Right forelimb (tissue), 1 donor: ENCODE results near the gene KDM6A.
"Not testable (repeated sequence)": the region's sequence is repeated elsewhere in the genome, so short reads cannot be mapped to it uniquely, and the experiment has no call there.

Source experiments
- DNase-seq: peaks from one replicate; pipeline ENCODE4 v3.0.0-alpha.2; 2018

The KDM6A gene

DNA sequence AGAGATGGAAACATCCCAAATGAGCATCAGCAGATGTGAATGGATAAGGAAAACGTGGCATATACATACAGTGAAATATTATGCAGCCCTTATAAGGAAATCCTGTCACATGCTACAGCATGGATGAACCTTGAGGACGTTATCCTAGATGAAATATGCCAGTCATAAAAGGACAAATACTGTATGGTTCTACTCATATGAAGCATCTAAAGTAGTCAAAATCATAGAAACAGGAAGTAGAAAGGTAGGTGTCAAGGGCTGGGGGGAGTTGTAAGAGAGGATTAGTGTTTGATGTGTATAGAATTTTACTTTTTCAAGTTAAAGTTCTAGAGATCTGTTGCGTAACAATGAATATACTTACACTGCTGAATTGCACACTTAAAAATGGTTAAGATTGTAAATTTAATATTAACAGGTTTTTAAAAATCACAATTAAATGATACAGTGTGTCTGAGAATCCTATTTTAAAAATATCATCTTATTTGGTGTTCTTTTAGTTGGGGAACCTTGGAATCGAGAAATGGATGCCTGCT is 58.5 kb downstream of the KDM6A start:
- no peak for DNase-seq

DNA sequence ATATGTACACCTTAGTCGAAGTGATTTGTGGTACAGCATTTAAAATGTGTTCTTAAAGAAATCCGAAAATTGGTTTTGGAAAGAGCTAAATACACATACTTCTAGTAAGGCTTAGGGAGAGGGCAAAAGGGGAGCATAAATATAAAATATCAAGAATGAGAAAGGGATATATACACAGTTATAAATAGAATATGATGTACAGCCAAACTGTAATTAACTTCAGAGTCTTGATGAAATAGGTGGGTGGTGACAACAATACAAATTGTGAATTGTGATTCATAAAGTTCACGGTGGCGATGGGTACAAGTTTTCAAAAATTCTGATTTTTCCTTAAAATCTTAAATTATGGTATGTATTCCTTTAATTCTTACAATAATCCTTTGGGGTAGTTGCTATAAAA is 62.2 kb downstream of the KDM6A start:
- no peak for DNase-seq

DNA sequence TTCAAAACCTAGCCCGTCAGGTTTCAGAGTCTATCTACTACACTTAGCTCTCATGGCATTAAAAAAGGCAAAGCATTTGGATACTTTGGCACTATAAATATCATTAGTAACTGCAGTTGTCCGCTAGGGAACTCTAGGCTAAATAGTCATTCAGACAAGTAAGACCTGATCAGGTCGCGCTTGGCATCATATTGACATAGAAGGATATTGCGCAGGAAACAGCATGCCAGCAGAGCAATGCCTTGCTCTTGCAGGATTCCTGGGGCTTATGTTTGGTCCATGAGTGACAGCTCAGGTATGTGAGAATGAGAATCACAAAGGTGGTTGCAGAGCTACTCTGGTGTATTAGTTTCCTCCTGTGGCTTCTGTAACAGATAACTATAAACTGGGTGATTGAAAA is 62.7 kb downstream of the KDM6A start:
- no peak for DNase-seq

DNA sequence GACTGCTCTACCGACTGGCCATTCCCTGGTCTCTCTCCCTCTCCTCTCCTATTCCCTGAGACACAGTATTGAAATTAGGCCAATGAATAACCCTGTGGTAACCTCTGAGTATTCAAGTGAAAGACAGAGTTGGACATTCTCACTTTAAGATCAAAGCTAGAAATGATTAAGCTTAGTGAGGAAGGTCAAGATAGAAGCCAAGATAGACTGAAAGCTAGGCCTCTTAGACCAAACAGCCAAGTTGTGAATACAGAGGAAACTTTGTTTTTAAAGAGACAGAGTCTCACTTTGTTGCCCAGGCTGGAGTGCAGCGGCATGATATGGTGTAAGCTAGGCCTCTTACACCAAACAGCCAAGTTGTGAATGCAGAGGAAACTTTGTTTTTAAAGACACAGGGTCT is 64.6 kb downstream of the KDM6A start:
- DNase-seq: no peak

DNA sequence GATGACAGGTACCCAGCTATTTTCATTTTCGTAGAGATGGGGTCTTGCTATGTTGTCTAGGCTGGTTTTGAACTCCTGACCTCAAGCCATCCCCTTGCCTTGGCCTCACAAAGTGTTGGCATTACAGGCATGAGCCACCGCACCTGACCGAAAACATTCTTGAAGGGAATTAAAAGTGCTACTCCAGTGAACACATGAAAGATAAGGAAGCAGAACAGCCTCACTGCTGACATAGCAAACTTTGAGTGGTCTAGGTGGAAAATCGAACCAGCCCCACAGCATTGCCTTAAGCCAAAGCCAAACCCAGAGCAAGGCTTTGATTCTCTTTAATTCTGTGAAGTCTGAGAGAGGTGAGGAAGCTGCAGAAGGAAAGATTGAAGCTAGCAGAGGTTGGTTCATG is 65.1 kb downstream of the KDM6A start:
- no peak for DNase-seq

DNA sequence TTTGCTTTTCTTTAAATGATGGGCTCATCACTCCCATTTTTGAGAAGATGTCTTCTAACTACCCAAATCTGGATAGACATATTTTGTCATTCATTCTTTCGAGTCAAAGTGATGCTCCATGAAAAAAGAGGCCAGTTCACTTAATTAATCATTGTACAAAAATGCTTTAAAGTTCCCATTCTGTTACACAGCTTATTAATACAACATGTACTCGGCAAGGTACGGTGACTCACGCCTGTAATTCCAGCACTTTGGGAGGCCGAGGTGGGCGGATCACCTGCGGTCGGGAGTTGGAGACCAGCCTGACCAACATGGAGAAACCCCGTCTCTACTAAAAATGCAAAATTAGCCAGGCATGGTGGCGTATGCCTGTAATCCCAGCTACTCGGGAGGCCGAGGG is 67.6 kb downstream of the KDM6A start:
- DNase-seq: not testable (repeated sequence)

DNA sequence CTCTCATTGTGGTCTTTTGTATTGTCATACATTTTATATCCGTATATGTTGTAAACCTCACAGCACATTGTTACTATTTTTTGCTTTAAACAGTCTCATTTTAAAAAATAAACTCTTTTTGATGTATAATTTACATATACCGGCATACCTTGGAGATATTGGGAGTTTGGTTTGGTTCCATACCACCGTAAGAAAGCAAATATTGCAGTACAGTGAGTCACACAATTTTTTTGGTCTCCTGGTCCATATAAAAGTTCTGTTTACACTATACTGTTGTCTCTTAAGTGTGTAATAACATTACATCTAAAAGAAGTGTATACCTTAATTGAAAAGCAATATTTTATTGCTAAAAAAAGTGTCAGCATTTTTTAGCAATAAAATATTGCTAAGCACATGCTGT is 70.0 kb downstream of the KDM6A start:
- no peak for DNase-seq

DNA sequence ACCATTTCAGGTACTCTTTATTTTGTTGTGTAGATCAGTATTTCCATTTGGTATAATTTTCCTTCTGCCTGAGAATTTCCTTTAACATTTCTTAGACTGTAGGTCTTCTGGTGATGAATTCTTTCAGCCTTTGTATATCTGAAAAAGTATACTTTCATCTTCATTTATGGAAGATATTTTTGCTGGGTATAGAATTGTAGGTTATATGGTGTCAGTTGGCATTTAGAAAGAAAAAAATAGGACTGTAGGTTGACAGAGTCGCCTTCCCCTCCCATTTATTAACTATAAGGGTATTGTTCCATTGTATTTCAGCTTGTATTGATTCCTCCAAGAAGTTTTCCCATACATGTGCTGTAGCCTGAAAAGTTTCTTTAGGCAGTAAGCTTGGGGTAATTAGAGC is 71.9 kb downstream of the KDM6A start:
- no peak for DNase-seq

DNA sequence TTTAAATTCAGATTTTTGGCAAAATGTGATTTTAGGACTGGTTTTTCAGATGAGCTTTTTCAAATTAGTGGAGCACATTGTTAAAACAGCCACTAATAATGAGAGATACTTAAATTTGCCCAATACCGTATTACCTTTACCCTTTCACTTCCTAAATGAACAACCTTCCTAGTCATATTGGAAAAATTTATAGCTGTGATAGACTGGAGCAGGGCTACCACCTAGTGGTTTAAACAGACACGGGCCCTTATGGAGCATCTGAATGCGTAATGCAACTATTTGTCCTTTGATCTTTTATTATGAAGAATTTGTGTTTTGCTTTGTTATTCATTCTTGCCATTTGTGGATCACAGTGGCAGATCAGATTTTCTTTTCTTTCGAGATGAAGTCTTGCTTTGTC is 72.7 kb downstream of the KDM6A start:
- no peak for DNase-seq

DNA sequence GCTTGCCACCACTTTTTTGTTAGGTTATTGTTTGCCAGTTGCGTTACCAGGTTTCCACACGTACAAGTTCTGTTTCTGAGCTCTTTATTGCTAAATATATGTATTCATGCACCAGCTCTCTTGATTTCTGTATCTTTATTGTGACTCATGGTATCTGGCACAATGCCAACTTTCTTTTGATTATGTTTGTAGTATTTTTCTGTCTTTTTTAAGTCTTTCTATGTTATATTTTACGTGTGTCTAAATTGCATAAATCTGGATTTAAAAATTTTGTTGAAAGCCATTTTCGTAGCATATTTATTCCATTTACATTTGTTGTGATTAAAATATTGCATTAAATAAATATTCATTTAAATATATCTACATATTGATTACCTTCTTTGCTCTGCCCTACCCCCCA is 73.8 kb downstream of the KDM6A start:
- DNase-seq: no peak

DNA sequence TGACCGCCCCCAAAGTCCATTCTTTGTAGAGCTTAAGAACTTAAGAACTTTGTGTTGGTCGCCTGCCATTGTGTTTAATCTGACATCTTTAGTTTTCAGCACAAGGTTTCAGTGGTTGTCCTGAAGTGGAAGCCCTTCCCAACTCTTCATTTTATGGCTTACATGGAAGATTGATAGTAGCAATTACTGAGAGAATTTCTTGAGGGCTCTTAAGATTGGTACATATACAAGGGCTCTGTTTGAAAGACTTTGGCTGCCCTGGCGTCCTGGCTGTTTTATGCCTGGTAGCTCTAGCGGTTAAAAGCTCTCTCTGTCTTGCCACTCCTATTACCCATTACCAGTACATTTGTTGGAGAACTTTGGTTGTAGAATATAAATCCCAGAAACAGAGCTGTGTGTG is 75.0 kb downstream of the KDM6A start:
- DNase-seq: no peak

DNA sequence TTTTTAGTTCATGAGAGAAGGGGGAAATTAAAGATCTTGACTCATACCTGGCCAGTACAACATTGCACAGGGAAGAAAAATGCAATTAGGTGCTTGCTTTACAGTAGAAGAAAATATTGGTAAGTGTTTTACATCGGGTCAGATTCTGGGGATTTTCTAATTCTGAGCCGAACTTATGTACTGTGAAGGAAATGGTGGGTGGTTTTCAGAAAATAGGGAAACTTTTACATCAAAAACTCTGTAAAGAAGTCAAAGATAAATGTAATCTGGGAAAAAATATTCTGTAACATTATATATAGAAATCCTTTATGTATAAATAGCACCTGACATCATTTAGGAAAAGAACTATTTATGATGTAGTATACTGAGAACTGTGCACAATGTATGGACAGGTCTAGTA is 75.4 kb downstream of the KDM6A start:
- no peak for DNase-seq

DNA sequence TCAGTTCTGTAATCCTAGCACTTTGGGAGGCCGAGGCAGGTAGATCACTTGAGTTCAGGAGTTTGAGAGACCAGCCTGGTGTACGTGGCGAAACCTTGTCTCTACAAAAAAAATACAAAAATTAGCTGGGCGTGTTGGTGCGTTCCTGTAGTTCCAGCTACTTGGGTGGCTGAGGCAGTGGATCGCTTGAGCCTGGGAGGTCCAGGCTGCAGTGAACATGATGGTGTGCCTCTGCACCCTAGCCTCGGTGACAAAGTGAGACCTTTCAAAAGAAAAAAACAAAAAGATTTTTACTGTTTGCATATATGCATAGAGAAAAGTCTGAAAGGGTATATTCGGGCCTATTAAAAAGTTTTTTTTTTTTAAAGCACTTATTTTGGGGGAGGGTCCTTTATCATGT is 76.1 kb downstream of the KDM6A start:
- DNase-seq: no peak

DNA sequence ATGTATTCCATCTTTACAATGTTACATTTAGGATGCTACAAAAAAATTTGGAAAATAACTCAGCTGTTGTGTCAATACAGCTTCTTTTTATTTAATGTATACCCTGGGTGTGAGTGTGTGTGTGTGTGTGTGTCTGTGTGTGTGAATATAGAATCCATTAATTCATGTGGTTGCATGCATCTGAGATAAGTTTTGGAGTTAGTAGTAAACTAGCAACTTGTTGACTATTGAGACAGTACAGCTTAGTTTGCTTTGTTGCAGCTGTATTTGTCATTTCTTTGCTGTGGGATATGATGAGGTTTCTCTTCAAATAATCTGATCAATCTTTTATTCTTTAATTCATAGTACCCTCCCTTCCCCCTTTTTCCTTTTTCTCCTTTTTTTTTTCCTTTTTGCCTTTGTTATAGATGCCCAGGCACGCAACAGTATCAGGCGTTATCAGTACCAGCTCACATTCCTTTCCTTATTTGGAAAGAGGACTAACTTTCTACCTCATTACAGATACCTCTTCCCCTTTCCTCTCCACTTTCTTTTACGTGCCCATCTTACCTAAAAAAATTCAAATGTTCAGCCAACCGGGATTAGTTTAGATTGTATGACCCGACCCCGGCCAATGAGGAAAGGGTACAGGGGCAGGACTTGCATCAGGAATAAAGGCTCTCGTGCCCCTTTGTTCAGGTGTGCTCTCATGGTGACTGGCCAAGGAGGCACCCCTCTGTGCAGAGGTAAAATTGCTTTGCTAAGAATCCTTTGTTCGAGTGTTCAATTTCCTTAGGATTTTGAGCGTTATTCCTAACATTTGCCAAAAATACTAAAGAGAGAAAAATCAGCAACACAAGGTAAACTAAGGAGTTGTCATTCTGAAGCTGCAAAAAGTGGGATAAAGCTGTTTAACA is 77.7 kb downstream of the KDM6A start:
- not testable (repeated sequence) for DNase-seq

DNA sequence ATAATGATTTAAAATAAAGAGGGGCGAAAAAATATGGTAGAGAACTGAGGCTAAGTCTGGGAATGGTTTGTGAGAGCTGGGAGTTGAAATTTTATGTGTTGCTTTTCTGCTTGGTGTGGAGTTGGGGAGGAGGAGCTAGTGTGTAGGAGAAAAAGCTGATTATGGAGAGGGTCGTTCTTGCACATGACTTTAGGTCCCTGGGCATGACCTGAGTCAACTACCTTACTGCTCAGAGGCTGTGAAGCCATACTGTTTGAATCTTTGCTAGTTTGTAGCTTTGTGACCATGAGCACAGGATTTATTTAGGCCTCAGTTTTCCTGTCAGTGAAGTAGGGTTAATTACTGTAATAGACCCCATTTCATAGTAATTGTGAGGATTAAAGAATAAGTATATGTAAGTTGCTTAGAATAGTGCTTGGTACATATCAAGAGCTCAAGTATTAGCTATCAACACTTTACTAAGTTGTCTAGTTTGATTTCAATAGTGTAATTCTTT is 78.6 kb downstream of the KDM6A start:
- DNase-seq: no peak

DNA sequence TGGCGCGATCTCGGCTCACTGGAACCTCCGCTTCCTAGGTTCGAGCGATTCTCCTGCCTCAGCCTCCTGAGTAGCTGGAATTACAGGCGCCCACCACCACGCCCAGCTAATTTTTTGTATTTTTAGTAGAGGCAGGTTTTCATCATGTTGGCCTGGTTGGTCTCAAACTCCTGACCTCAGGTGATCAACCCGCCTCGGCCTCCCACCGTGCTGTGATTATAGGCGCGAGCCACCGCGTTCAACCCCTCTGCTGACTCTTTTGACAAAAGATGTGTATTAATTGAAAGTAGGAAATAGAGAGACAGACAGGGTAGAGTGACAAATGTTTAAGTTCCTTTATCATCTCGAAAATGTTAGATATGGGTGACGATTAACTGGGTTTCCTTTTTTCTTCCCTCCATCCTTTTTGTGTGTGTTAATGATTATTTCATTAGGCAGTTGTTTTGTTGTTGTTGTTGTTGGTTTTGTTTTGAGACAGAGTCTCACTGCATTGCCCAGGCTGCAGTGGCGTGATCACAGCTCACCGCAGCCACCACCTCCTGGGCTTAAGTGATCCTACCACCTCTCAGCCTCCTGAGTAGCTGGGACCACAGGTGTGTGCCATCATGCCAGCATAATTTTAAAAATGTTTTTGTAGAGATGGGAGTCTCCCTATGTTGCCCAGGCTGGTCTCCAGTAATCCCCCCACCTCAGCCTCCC is 79.5 kb downstream of the KDM6A start:
- DNase-seq: no peak

DNA sequence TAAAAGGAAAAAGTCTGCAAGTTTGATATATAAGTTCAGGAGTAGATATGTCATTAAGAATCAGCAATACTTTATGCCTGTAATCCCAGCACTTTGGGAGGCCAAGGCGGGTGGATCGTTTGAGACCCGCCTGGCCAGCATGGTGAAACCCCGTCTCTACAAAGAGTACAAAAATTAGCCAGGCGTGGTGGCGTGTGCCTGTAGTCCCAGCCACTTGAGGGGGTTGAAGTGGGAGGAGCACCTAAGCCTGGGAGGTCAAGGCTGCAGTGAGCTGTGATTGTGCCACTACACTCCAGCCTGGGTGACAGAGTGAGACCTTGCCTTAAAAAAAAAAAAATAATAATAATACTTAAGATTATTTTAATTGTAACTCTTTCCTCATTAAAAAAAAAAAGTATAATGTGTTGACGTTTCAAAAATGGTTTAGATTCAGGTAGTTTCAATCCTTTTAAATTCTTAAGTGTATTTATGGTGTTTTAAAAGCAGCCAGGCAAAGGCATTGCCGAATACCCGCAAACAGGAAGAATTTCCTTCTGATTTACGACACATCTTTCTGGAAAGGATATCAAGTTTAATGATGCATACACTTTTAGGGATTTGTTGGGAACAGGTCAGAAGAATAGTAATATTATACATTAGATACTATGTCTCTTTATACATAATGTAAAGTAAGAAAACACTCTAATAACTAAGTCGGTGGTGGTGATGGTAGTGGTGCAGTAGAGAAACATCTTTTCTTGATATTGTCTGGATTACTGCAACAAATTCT is 80.9 kb downstream of the KDM6A start:
- no peak for DNase-seq

DNA sequence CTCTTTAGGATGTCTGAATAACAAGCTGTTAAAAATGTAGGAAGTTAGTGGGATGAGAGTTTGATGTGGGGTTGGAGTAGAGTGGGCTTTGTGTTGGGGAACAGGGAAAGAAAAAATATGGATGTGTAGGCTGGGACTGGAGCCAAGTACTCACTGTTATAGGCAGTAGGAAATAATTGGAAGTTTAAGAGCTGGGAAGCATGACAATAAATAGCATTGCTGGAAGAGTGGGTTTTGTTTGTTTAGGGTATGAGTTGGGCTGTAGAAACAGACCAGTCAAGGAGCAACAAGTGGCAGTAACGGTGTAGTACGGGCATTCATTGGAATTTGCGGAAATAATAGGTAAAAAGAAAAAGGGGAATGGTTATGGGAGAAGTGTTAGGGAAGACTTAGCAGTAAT is 81.6 kb downstream of the KDM6A start:
- no peak for DNase-seq

DNA sequence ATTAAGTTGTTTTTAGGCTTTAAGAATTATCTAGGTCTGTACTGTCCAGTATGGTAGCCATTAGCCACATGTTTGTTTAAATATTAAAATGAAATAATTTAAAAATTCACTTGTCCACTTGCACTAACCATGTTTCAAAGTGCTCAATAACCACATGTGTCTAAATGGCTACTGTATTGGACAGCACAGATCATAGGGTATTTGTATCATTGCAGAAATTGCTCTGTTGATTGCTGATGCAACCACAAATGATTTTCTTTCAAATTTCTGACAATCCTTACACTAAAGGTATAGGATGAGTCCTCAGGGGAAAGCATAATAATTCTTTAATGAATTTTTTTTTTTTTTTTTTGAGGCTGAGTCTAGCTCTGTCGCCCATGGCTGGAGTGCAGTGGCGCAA is 84.9 kb downstream of the KDM6A start:
- no peak for DNase-seq

DNA sequence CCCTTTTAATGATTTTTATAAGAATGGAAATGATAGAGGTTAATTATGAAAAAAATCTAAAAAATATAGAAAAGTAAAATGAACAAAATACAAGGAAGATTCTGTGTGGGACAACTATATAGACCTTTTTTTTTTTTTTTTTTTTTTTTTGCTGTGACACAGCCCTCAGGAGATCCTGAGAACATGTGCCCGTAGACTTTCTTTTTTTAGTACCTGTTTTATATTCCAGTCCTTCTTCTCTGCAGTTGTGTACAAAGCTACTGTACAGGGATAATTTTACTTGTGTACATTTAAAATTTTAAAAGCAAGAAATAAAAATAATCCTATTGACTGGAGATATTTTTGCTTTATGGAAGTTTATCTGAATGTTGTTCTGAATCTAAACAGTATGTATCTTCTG is 85.5 kb downstream of the KDM6A start:
- no peak for DNase-seq

DNA sequence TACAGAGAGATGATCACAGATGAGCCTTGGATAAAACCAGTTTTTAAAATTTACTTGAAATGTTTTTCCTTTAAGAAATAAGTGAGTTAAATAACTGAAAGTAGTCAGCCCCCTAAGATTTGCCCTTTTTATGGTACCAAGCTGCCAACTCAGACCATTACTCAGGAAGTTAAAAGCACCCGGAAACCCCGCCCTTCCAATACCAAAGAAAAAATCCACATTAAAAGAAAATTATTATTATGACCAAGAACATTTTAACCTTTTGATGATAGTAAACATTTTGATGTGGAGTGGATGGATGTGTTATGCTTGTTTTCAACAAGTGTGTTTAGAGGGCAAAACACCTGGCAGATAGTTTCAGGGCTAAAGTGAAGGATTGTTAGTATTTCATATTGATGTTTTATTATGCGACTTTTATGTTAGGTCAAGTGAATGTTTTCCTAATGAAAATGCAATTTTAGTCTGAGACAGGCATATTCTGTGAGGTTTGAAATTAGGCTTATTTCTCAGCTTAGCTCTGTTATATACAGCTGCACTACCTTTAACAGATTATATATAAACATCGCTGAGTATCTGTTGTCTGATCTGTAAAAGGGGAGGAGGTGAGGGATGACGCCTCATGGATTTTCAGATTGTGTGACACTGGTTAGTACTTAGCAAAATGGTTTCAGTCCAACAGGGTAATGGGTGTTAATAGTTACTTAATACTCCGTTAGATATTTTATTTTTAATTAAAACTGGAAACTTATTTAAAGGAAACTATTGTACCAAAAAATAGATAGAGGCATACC is 89.0 kb downstream of the KDM6A start:
- DNase-seq: no peak

DNA sequence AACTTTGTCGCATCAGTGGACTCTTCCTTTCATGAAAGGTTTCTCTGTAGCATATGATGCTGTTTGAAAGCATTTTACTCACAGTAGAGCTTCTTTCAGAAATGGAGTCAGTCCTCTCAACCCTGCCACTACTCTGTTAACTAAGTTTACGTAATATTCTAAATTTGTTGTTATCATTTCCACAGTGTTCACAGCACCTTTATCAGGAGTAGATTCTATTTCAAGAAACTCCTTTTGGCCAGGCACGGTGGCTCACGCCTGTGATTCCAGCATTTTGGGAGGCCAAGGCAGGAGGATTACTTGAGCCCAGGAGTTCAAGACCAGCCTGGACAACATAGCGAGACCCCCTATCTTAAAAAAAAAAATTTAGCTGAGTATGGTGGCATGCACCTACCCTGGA is 90.0 kb downstream of the KDM6A start:
- no peak for DNase-seq
